Stimulated activated naive CD8-positive, alpha-beta T cell treated with anti-CD3 and anti-CD28 coated beads, Interleukin-15, amount 100 ng/mL, for 72 hours (primary cell): ENCODE data around the gene SERPINA4.

Experiments used
- ATAC-seq: fragments of 150-1000 bp; cut with Tn5 transposase; 2 replicates; pipeline ENCODE4 v1.10.0; 2021; ENCODE audit warnings: mild to moderate bottlenecking, moderate library complexity
- DNase-seq, 2 donors: peaks; one replicate each; pipeline ENCODE4 v3.0.0; 2021 to 2022
- H3K27ac Mint-ChIP-seq, 2 donors: one replicate each; pipeline ENCODE4 v1.8.0; 2022; ENCODE audit warnings: mild to moderate bottlenecking in 2 of 2, mixed read lengths in 2 of 2, moderate library complexity in 2 of 2
- H3K27me3 Mint-ChIP-seq: one replicate; pipeline ENCODE4 v1.8.0; 2022; ENCODE audit warnings: mixed read lengths
- H3K4me1 Mint-ChIP-seq: one replicate; pipeline ENCODE4 v1.8.0; 2022; ENCODE audit warnings: mild to moderate bottlenecking, mixed read lengths
- H3K4me3 Mint-ChIP-seq, 2 donors: one replicate each; pipeline ENCODE4 v1.8.0; 2022; ENCODE audit warnings: mild to moderate bottlenecking in 2 of 2, mixed read lengths in 2 of 2, moderate library complexity in 1 of 2
- H3K9me3 Mint-ChIP-seq, 2 donors: one replicate each; pipeline ENCODE4 v1.8.0; 2022; ENCODE audit warnings: mixed read lengths in 2 of 2

Gene SERPINA4

DNA sequence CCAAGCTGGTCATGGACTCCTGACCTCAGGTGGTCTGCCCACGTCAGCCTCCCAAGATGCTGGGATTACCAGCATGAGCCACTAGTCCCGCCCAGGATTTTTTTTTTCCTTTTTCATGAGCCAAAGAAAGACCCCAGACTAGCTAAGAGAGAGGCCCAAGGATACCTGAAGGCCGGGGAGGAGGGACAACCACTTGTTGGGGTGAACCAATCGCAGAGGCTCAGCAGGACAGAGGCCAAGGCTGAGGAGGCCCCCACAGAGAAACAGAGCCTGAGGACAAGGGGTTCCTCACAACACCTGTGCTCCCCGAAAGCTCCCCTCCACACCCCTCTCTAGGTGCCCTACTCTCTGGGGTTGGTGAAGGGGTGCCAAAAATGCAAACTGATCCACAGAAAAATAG, 49.9 kb downstream of the SERPINA4 start:
- Mint-ChIP-seq H3K9me3 (peaks cover 0 to 11% of the 10 kb centered on the region in 2 donors), H3K4me1 (no peaks in the 10 kb centered on the region), H3K4me3 (no peak overlapping the region), H3K27me3 (no peaks in the 10 kb centered on the region), H3K27ac (no peak overlapping the region)
- no peak for DNase-seq
- ATAC-seq: no peak

DNA sequence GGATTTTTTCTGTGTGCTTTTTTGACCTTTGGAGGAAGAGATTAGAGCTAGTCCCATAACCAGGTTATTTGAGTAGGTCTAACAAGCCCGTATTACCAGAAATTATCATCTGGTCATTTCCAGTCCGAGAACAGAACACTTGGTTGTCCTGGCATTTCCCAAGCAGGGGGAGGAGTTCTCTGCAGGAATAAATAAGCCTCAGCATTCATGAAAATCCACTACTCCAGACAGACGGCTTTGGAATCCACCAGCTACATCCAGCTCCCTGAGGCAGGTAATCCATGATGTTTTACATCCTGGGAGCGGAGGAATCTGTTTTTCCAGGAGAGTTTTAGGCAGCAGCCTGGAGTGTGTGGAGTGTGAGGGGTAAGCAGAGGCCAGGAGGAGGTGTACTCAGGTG, 50.9 kb downstream of the SERPINA4 start, which contains the start of gene SERPINA3:
TSS of gene SERPINA3 (plus strand) at position 218 of the 400 bp plus-strand sequence. CDS start 2,051 bp downstream, outside the sequence.
- no peaks in the 10 kb centered on the region for H3K4me1 Mint-ChIP-seq
- no peak for DNase-seq
- no peak within 1 kb of the TSS for H3K4me3 Mint-ChIP-seq

DNA sequence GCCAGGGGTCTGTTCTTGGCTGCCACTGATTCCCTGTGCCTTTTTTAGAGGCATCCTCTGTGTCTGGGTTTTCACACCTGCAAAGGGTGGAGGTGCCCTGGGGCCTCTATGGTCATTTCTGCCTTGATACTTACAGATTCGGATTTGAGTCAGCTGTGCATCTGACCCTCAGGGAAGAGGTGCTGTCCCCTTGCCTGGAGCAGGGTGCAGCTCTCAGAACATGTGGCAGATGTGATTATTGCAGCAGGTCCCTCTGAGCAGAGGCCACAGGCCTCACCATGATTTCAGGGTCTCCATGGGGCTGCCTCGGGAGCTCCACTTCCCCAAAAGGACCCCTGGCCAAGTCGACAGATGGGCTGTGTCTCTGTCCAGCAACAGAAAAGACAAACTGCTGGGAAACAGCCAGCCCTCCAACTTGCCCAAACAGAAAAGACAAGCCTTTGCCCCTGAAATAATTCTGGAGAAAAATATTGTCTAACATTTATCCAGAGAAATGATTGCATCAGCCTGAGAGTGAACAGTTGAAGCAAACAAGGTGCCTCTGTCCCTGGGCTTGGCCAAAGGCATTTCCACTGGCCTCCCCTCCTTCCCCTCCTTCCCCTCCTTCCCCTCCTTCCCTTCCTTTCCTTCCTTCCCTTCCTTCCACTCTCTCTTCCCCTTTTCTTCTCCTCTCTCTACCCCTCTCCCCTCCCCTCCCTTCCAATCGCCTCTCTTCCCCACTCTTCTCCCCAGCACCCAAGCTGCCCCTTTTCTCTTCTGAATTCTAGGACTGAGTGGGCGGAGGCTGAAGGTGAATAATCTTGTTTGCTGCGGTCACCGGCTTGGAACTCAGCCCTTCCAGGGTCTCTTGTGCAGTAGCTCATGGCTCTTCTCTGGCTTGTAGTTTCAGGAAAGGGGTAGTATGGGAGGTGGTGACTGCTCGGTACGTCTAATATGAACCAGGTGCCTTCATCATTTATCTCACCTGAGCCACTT, 51.6 kb downstream of the SERPINA4 start:
- no peak overlapping the region for H3K4me3 Mint-ChIP-seq
- no peaks in the 10 kb centered on the region for H3K27me3 Mint-ChIP-seq
- peaks cover 0 to 28% of the 10 kb centered on the region in 2 donors for H3K9me3 Mint-ChIP-seq
- no peak for ATAC-seq
- no peak for DNase-seq
- no peaks in the 10 kb centered on the region for H3K4me1 Mint-ChIP-seq
- H3K27ac Mint-ChIP-seq: peak overlapping the region in 1 of 2 donors; percentile 80

More for the DNA sequence above, 50.9 kb downstream of the SERPINA4 start, which contains the start of gene SERPINA3:
- peaks cover 0 to 21% of the 10 kb centered on the region in 2 donors for H3K9me3 Mint-ChIP-seq
- no peaks in the 10 kb centered on the region for H3K27me3 Mint-ChIP-seq
- no peak for ATAC-seq
- H3K27ac Mint-ChIP-seq: peak within 1 kb of the TSS in 1 of 2 donors; percentile 80

DNA sequence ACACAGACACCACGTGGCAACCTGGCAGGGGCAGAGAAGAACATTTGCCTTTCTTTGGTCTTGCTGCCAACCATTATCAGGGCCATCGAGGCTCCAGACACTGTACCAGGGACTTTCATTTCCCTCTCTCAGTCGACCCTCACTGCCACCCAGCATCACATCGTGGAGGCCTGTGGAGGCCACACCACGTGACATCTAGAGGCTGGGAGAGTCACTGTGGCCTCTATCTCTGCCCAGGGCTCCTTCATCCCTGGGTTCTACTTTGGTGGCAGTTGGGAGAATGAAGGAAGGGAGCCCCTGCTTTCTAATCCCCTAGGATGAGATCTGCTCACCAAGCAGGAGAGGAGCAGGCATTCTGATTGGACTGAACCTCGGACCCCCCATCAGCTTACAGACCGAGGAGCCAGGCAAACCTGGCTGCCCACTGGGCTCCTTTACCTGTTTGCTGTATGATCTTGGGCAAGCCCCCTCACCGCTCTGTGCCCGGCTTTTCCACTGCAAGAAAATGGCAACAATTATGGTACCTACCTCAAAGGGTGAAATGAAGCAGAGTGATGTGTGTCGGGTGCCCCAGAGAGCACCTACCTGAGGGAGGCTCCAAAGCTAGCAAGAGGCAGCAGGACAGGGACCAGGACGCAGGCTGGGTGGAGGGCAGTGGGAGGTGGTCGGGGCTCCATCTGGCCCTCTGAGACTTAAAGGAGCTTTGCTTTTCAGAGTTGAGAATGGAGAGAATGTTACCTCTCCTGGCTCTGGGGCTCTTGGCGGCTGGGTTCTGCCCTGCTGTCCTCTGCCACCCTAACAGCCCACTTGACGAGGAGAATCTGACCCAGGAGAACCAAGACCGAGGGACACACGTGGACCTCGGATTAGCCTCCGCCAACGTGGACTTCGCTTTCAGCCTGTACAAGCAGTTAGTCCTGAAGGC, 52.7 kb downstream of the SERPINA4 start:
- ATAC-seq: no peak
- H3K9me3 Mint-ChIP-seq: peaks cover 0 to 36% of the 10 kb centered on the region in 2 donors
- no peak overlapping the region for H3K4me3 Mint-ChIP-seq
- no peak for DNase-seq
- no peak overlapping the region for H3K27ac Mint-ChIP-seq
- no peaks in the 10 kb centered on the region for H3K27me3 Mint-ChIP-seq
- H3K4me1 Mint-ChIP-seq: no peaks in the 10 kb centered on the region

DNA sequence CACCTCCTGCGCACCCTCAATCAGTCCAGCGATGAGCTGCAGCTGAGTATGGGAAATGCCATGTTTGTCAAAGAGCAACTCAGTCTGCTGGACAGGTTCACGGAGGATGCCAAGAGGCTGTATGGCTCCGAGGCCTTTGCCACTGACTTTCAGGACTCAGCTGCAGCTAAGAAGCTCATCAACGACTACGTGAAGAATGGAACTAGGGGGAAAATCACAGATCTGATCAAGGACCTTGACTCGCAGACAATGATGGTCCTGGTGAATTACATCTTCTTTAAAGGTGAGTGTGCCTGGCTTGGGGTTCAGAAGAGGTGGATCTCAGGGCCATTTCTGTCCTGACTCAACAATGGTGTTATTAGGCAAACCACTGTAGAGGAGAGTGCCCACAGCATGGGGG, 53.6 kb downstream of the SERPINA4 start:
- Mint-ChIP-seq H3K27me3 (no peaks in the 10 kb centered on the region), H3K4me1 (no peaks in the 10 kb centered on the region)
- ATAC-seq: no peak

DNA sequence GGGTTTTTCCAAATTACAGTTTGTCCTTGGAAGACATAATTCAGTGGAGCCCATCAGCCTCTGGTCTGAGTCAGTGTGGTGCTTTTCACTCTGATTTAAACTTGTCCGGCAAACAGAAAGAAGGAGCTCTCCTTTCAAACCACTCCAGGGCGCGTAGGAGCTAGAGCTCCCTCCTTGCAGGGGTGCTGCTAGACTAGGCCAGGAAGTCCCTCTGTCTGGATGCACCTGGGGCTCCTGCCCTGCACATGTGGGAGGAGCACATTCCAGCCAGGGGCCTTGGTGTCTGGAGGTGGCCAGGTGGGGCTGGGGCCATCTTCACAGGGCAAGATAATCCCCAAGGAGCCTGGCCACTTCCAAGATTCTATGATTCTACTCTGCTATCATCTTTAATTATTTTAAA, 54.0 kb downstream of the SERPINA4 start:
- ATAC-seq: no peak
- Mint-ChIP-seq H3K4me1 (no peaks in the 10 kb centered on the region), H3K9me3 (peaks cover 0 to 43% of the 10 kb centered on the region in 2 donors)

More for the DNA sequence above, 53.6 kb downstream of the SERPINA4 start:
- Mint-ChIP-seq H3K27ac (no peak overlapping the region), H3K4me3 (no peak overlapping the region), H3K9me3 (peaks cover 0 to 39% of the 10 kb centered on the region in 2 donors)
- no peak for DNase-seq

DNA sequence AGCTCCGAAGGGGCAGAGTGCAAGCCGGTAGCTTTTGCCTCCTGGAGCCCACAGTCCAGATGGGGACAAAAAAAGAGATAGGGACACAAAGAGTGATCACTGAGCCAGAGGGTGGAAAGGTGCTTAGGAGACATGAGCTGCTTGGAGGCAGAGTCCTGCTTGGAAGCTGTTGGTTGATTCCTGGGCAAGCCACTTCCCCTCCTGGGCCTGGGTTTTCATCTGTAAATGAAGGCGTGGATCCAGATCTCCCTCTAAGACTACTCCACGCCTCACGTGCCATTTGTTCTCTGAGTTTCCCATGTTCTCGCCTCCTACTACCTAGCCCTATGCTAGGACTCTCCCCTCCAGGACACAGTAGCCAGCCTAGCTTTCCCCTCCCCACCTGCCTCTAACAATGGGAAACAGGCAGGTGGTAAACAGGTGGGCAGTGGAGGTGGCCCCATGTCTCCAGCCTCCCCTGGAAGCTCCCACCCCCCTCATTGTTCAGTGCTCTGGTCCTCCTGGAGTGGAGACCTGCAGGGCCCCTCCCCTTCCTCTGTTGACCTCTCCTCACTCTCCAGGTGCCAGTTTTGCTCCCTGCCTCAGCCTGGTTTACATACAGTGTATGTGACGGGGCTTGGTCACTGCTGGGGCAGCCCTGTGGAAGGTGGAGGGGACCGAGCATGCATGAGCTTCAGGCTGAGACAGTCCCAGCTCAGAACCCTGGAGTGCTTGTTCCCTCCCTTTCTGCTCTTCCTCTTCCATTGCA, 54.8 kb downstream of the SERPINA4 start:
- Mint-ChIP-seq H3K4me3 (no peak overlapping the region), H3K27me3 (no peaks in the 10 kb centered on the region), H3K9me3 (peaks cover 0 to 44% of the 10 kb centered on the region in 2 donors), H3K27ac (no peak overlapping the region), H3K4me1 (no peaks in the 10 kb centered on the region)
- ATAC-seq (no peak), DNase-seq (no peak)

More for the DNA sequence above, 54.0 kb downstream of the SERPINA4 start:
- Mint-ChIP-seq H3K4me3 (no peak overlapping the region), H3K27me3 (no peaks in the 10 kb centered on the region), H3K27ac (no peak overlapping the region)
- no peak for DNase-seq

DNA sequence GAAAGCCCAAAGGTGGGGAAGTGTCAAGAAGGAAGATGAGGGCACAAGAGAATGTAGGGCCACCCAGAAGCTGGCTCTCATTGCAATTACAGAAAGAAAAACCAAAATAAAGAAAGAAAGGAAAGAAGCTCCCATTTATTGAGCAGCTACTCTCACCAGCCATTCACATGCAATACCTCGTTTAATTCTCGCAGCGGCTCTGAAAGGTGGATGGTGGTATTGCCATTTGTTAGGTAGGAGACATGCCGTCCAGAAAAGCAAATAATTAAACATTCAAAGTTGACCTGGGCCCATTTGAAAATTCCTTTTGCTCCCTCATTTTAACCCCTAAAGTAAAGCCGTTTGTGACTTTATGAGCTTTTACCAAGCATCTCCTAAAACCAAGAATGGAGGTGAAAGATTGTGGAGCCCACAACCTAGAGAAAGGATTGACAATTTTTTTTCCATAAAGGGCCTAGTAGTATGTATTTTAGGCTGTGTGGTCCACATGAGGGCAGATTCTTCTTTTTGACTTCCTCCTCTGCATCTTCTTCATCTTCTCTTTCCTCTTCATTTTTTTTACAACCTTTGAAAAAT, 56.2 kb downstream of the SERPINA4 start:
- Mint-ChIP-seq H3K9me3 (peaks cover 0 to 44% of the 10 kb centered on the region in 2 donors), H3K4me3 (no peak overlapping the region), H3K27ac (peak overlapping the region in 1 of 2 donors; percentile 75), H3K4me1 (no peaks in the 10 kb centered on the region), H3K27me3 (peaks cover 8% of the 10 kb centered on the region)
- no peak for ATAC-seq
- DNase-seq: no peak

DNA sequence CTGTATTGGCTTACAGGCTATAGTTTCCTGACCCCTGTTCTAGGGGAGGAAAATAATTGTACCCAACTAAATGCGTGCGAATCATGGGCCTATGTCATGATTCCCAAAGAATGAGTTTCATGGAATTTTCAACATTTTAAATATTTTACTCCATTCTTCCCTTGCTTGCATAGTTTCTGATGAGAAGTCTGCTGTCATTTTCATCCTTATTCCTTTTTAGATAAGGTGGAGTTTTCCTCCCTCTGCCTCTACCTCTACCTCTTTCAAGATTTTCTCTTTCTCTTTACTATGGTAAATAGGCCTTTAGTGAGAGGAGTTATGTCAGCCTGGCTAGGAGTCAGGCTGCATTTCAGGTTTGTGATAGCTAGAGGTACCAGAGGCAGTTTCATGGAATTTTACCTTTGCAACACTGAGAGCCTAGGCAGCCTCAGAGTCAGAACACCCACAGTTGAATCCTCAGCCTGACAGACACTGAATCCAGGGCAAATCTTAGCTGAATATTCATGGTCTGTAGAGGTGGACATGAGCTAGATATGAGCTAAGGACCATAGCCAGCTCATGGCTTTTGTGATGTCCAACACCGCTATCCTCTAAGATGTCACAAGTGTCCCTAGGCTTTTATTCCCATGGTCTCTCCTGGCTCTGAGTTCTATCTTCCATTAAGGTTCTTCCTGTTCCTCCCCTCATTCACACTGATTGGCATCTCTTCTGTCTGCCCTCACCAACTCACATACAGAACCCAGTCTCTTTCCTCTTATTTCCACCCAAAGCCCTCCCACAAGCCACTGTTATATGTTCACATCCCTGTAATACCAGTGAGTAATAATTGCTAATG, 57.0 kb downstream of the SERPINA4 start:
- Mint-ChIP-seq H3K4me1 (no peaks in the 10 kb centered on the region), H3K27ac (no peak overlapping the region), H3K27me3 (peaks cover 8% of the 10 kb centered on the region), H3K9me3 (peaks cover 0 to 44% of the 10 kb centered on the region in 2 donors), H3K4me3 (no peak overlapping the region)
- DNase-seq (no peak), ATAC-seq (no peak)

DNA sequence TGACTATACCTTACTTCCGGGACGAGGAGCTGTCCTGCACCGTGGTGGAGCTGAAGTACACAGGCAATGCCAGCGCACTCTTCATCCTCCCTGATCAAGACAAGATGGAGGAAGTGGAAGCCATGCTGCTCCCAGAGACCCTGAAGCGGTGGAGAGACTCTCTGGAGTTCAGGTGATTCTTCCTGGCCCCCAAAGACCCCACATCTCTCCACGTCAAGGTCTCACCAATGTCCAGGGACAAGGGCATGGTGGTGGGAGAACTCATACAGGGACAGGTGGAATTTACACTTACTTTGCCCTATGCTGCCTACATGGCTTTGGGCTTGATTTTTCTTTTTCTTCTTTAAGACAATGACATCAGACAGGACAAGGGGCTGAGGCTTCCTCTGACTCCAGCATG, 58.1 kb downstream of the SERPINA4 start:
- Mint-ChIP-seq H3K27me3 (peaks cover 8% of the 10 kb centered on the region), H3K27ac (no peak overlapping the region), H3K4me3 (no peak overlapping the region), H3K9me3 (peaks cover 0 to 44% of the 10 kb centered on the region in 2 donors), H3K4me1 (no peaks in the 10 kb centered on the region)
- no peak for DNase-seq
- ATAC-seq: no peak
